MM.1S (cell line): Measurements from ENCODE around the gene PEX16.

ENCODE experiments used
- DNase-seq: peaks from one replicate; pipeline ENCODE4 v3.0.0-alpha.2; 2015
- H2AFZ ChIP-seq: fragments of 300-600 bp; sonication (generic); 2 replicates; pipeline ENCODE4 v1.6.0; 2016; ENCODE audit warnings: antibody characterized with exemption, low read length
- H3F3A ChIP-seq: fragments of 300-600 bp; sonication (generic); 2 replicates; pipeline ENCODE4 v1.6.1; 2016; ENCODE audit warnings: mild to moderate bottlenecking, antibody characterized with exemption, low read length, moderate library complexity, mixed read lengths; ENCODE audit not compliant: insufficient read depth
- H3K27ac ChIP-seq: fragments of 300-600 bp; sonication (generic); 2 replicates; pipeline ENCODE4 v1.5.1; 2016; ENCODE audit warnings: mild to moderate bottlenecking, low read length
- H3K27me3 ChIP-seq: fragments of 300-600 bp; sonication (generic); replicated peaks from 2 replicates; pipeline ENCODE4 v1.6.0; 2016; ENCODE audit warnings: low read length; ENCODE audit not compliant: insufficient read depth
- H3K36me3 ChIP-seq: fragments of 300-600 bp; sonication (generic); replicated peaks from 2 replicates; pipeline ENCODE4 v1.6.1; 2016; ENCODE audit warnings: mild to moderate bottlenecking, low read length, mixed read lengths; ENCODE audit not compliant: insufficient read depth
- H3K4me1 ChIP-seq: fragments of 300-600 bp; sonication (generic); 2 replicates; pipeline ENCODE4 v1.6.1; 2016; ENCODE audit warnings: low read length, mixed read lengths
- H3K4me2 ChIP-seq: fragments of 300-600 bp; sonication (generic); 2 replicates; pipeline ENCODE4 v1.6.0; 2016; ENCODE audit warnings: low read depth, low read length
- H3K4me3 ChIP-seq: fragments of 300-600 bp; sonication (generic); 2 replicates; pipeline ENCODE4 v1.5.1; 2016; ENCODE audit warnings: low read length, mixed read lengths
- H3K79me2 ChIP-seq: fragments of 300-600 bp; sonication (generic); 2 replicates; pipeline ENCODE4 v1.6.1; 2016; ENCODE audit warnings: mixed run types, low read length, mixed read lengths
- H3K9ac ChIP-seq: fragments of 300-600 bp; sonication (generic); 2 replicates; pipeline ENCODE4 v1.6.1; 2016; ENCODE audit warnings: low read length, mixed read lengths
- H3K9me2 ChIP-seq: fragments of 300-600 bp; sonication (generic); replicated peaks from 2 replicates; pipeline ENCODE4 v1.6.1; 2016; ENCODE audit warnings: mild to moderate bottlenecking, low read length, mixed read lengths; ENCODE audit not compliant: insufficient read depth
- H3K9me3 ChIP-seq: fragments of 300-600 bp; sonication (generic); replicated peaks from 2 replicates; pipeline ENCODE4 v1.6.1; 2016; ENCODE audit warnings: mild to moderate bottlenecking, low read length, mixed read lengths; ENCODE audit not compliant: insufficient read depth
- H4K20me1 ChIP-seq: fragments of 300-600 bp; sonication (generic); 2 replicates; pipeline ENCODE4 v1.6.1; 2016; ENCODE audit warnings: mild to moderate bottlenecking, low read length, moderate library complexity, mixed read lengths; ENCODE audit not compliant: insufficient read depth
- EZH2 ChIP-seq: fragments of 300-600 bp; sonication (generic); optimal IDR thresholded peaks from 2 replicates; pipeline ENCODE3; 2017; ENCODE audit warnings: low read depth, mild to moderate bottlenecking, antibody characterized with exemption, low read length, mixed read lengths
- EZH2phosphoT487 ChIP-seq: fragments of 300-600 bp; sonication (generic); IDR thresholded peaks from 2 replicates; pipeline ENCODE4 v1.6.1; 2018; ENCODE audit warnings: antibody characterized with exemption, low read length
- TF ChIP-seq, protein P1 (sequence below): fragments of 300-600 bp; sonication (generic); IDR thresholded peaks from 2 replicates; pipeline ENCODE4 v1.5.1; 2016; ENCODE audit warnings: antibody characterized with exemption, low read length, mixed read lengths

PEX16 gene

DNA sequence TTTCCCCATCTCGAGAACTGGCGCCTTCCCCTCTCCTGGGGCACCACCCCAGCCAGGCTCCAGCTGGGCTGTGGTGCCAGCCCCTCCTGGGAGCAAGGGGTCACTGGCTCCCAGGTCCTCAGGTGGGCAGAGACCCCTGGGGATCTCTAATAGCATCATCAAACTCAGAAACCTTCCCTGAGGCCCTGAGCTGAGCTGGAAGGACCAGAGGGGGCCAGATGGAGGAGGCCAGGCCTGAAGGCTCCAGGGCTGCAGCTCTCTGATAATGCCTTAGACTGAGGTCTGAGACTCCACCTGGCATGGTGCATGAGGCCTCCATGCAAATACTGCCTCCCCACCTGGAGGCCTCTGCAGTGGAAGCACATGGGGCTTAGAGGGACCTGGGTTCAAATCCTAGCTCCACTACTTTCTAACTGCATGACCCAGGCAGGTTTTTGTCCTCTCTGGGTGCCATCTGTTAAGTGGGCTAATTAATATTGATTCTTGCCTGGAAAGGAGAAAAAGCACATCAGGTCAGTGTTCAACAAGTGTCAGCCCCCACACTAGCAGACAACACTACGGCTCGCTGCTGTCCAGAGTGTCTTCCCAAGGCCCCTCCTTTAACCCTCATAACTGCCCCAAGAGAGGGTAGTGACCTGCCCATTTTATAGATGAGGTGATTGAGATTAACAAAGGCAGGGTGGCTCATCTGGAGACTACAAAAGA, 30.7 kb downstream of the PEX16 start:
- H3K27ac ChIP-seq: no peak overlapping the region
- DNase-seq: no peak
- H3F3A ChIP-seq: no peaks in the 10 kb centered on the region
- no peaks in the 10 kb centered on the region for H3K36me3 ChIP-seq
- no peak overlapping the region for H3K4me3 ChIP-seq
- H2AFZ ChIP-seq: no peak overlapping the region
- no peaks in the 10 kb centered on the region for H3K9me3 ChIP-seq
- no peak overlapping the region for H3K4me2 ChIP-seq
- no peaks in the 10 kb centered on the region for H3K79me2 ChIP-seq
- no peaks in the 10 kb centered on the region for H3K27me3 ChIP-seq
- H4K20me1 ChIP-seq: no peaks in the 10 kb centered on the region
- no peaks in the 10 kb centered on the region for H3K4me1 ChIP-seq
- H3K9ac ChIP-seq: no peak overlapping the region
- no peaks in the 10 kb centered on the region for H3K9me2 ChIP-seq
- TF ChIP-seq, protein P1, sequence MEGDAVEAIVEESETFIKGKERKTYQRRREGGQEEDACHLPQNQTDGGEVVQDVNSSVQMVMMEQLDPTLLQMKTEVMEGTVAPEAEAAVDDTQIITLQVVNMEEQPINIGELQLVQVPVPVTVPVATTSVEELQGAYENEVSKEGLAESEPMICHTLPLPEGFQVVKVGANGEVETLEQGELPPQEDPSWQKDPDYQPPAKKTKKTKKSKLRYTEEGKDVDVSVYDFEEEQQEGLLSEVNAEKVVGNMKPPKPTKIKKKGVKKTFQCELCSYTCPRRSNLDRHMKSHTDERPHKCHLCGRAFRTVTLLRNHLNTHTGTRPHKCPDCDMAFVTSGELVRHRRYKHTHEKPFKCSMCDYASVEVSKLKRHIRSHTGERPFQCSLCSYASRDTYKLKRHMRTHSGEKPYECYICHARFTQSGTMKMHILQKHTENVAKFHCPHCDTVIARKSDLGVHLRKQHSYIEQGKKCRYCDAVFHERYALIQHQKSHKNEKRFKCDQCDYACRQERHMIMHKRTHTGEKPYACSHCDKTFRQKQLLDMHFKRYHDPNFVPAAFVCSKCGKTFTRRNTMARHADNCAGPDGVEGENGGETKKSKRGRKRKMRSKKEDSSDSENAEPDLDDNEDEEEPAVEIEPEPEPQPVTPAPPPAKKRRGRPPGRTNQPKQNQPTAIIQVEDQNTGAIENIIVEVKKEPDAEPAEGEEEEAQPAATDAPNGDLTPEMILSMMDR: no peak
- no peak for TF ChIP-seq EZH2phosphoT487
- TF ChIP-seq EZH2: no peak

DNA sequence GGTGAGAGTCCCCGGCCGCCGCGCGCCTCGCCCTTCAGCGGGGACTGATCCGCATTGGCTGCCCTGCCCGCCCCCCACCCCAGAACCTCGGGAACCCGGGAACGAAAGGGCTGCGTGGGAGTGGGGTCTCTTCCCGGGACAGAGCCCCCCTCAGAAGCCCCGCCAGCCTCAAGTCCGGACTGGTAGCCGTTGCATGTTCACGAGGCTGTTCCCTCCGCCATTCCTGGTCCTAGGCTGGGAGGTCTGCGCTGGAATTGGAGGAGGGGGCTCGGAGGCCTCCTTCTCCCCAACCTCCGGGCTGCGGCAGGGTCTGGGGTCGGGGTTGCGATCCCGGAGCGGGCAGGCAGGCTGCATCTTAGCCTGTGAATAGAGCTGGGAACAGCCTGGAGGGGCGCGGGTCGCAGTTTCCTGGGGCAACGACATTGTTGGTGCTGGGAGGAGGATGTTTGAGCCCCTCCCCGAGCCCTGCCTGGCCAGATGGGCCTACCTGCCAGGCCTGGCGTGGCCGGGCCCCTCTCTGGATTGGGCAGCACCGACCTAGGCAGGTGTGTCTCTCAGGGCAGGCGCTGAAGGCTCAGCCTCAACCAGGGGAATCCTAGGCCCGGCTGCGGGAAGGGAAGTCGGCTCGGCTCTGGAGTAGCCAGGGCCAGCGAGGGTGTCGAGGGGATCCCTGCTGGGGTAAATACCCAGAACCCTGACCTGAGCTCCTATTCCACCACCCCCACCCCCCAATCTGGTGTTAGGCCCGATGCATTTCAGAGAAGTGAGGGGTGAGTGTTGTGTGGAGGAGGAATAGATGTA, 31.6 kb downstream of the PEX16 start:
- Histone ChIP-seq H4K20me1 (no peaks in the 10 kb centered on the region), H2AFZ (no peak overlapping the region), H3K79me2 (no peaks in the 10 kb centered on the region), H3K9me2 (no peaks in the 10 kb centered on the region), H3K27me3 (no peaks in the 10 kb centered on the region), H3K4me3 (peak overlapping the region; percentile 50; the same call in 1 of the 2 replicates), H3K9me3 (no peaks in the 10 kb centered on the region), H3K4me1 (no peaks in the 10 kb centered on the region), H3K27ac (no peak overlapping the region), H3K9ac (no peak overlapping the region; the same call in 1 of the 2 replicates), H3K36me3 (no peaks in the 10 kb centered on the region), H3F3A (no peaks in the 10 kb centered on the region), H3K4me2 (peak overlapping the region; percentile 94; the same call in 1 of the 2 replicates)
- TF ChIP-seq, protein P1: no peak
- TF ChIP-seq EZH2: no peak
- TF ChIP-seq EZH2phosphoT487: no peak
- DNase-seq: no peak

DNA sequence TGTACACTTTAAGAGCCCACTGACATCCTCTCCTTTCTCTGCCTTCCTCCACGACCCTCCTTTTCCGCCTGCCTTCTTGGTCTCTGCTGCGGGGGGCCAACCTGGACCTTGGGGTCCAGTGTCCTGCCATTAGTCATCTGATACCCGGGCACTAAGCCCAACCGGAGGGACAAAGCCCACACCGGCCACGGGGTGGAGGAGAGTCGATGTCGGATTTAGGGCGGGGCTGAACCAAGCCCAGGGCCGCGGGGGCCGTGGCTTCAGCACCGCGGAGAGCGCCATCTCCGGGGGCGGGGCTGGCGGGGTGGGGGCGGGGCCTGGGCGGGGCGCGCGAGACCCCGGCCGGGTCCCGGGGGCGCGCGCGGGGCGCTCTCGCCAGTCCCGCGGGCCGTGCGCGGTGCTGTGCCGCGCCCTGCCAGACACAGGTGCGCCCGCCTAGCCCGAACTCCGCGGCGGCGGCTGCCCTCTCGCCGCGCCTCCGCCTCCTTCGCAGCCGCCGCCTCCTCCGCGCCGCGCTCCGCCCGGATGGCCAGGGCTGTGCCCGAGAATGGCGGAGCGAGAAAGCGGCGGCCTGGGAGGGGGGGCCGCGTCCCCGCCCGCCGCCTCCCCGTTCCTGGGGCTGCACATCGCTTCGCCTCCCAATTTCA, 32.3 kb downstream of the PEX16 start, which contains the start of gene MAPK8IP1:
MAPK8IP1 (plus strand) TSS at position 378 of the 647 bp plus-strand sequence; CDS start at position 548, 170 bp downstream.
- Histone ChIP-seq H3K9ac (no peak within 1 kb of the TSS; the same call in 1 of the 2 replicates), H3K36me3 (no peaks in the 10 kb centered on the region), H3K9me3 (no peaks in the 10 kb centered on the region), H3K4me3 (peak within 1 kb of the TSS; percentile 50; the same call in 1 of the 2 replicates), H2AFZ (no peak within 1 kb of the TSS), H3F3A (no peaks in the 10 kb centered on the region), H3K27ac (no peak within 1 kb of the TSS), H3K4me1 (no peaks in the 10 kb centered on the region), H3K9me2 (no peaks in the 10 kb centered on the region), H3K27me3 (no peaks in the 10 kb centered on the region), H3K79me2 (no peaks in the 10 kb centered on the region), H3K4me2 (peak within 1 kb of the TSS; percentile 94; the same call in 1 of the 2 replicates), H4K20me1 (no peaks in the 10 kb centered on the region)
- TF ChIP-seq EZH2phosphoT487: no peak
- TF ChIP-seq EZH2: no peak
- TF ChIP-seq, protein P1: no peak
- DNase-seq: peak; percentile 76
